ENCODE results near the gene EPHA1.

The EPHA1 gene

DNA sequence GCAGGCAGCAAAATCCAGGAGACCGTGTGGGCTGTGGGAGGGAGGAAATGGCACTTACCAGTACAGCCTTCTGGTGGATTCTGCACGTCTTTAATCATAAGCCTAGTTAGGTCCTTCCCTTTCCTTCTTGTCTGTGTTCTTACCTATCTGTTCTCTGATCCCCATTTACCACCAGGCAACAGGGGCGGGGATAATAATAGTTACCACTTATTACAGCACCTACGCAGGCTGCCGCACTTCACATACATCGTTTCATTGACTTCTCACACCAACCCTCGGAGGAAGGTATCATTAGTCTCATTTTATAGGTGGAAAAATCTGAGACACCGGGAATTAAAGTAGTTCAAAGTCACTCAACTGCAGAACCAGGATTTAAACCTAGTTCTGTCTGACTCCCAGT, 4.5 kb upstream of the EPHA1 start:
- DNase-seq (ENCODE audit: low read depth, low spot score): no peak
- in situ Hi-C loops (cut with HindIII; ENCODE audit: low sequenced_read_pairs): no loop called here
- H3K4me3 ChIP-seq (ENCODE audit: low read depth, low read length): no peak overlapping the region
- TF ChIP-seq, protein P1, sequence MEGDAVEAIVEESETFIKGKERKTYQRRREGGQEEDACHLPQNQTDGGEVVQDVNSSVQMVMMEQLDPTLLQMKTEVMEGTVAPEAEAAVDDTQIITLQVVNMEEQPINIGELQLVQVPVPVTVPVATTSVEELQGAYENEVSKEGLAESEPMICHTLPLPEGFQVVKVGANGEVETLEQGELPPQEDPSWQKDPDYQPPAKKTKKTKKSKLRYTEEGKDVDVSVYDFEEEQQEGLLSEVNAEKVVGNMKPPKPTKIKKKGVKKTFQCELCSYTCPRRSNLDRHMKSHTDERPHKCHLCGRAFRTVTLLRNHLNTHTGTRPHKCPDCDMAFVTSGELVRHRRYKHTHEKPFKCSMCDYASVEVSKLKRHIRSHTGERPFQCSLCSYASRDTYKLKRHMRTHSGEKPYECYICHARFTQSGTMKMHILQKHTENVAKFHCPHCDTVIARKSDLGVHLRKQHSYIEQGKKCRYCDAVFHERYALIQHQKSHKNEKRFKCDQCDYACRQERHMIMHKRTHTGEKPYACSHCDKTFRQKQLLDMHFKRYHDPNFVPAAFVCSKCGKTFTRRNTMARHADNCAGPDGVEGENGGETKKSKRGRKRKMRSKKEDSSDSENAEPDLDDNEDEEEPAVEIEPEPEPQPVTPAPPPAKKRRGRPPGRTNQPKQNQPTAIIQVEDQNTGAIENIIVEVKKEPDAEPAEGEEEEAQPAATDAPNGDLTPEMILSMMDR (IDR thresholded peaks at IDR 0.05; ENCODE audit: low read depth, low read length): no peak

DNA sequence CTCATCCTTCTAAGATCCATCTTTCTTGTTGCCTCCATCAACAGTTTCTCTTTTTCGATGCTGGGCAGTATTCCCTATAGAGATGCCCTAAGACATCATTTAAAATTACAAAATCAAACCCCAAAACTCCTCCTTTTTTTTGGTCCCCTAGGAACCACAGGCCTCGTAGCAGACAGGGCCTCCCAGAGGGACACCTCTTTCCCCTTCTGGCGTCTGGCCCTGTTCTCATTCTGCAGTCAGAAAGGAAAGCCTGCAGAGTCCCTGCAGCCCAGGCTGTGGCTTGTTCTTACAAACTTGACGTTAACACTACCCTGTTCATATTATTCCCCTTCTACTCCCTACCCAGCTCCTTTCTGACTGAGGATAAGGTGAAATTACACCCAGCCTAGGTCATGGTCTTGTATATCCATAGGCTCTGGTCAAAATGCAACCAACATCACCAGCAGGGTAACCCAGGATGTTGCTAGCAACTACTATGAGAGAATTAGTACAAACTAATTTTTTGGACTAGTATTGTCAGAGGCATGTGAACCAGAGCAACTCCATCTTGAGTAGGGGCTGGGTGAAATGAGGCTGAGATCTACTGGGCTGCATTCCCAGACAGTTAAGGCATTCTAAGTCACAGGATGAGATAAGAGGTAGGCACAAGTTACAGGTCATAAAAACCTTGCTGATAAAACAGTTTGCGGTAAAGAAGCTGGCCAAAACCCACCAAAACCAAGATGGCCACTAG, 3.5 kb upstream of the EPHA1 start:
- H3K4me3 ChIP-seq (ENCODE audit: low read depth, low read length): no peak overlapping the region
- no peak for DNase-seq (ENCODE audit: low read depth, low spot score)
- in situ Hi-C loops (cut with HindIII; ENCODE audit: low sequenced_read_pairs): no loop called here
- TF ChIP-seq, protein P1 (IDR thresholded peaks at IDR 0.05; ENCODE audit: low read depth, low read length): no peak

DNA sequence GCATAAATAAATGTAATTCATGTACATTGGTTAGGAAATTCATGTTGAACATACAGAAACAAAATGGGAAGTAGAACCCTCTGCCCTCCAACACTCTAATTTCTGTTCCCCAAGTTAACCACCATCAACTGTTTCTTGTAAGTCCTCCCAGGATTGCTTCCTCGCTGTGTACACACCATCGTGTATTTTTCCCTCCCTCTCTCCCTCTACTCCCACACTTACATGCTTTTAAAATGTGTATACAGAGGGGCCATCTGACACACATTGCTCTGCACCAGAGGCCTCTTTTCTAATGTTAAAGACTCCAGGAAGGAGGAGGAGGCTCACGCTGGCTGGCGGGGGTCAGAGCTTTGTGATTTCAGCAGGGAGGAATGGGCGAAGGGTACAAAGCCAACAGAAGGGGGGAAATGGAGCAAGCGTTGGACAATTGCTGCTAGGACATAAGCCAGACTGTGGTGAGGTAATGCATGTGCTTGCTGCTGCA, 1.9 kb upstream of the EPHA1 start:
- DNase-seq (ENCODE audit: low read depth, low spot score): no peak
- no peak overlapping the region for H3K4me3 ChIP-seq (ENCODE audit: low read depth, low read length)
- in situ Hi-C loops (cut with HindIII; ENCODE audit: low sequenced_read_pairs): no loop called here
- TF ChIP-seq, protein P1 (IDR thresholded peaks at IDR 0.05; ENCODE audit: low read depth, low read length): no peak

DNA sequence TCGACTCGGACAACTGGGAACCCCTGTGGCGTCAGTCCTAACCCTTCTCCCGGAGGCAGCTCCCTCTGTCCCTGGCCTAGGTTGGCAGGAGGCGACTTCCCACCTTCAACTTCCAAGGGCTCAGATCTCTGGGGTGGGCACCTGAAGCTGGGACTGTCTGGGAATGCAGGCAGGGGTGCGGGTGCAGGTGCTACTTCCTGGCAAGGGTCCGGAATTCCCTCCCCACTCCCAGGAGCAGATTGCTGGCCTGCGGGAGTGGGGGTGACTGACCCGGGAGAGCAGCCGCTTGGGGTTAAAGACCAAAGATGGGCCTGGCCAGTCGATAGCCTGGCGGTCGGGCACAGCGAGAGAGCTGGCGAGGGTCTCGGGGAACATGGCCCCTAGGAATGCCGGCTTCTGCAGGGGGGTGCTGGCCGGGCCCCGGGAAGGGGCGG, 387 bp downstream of the EPHA1 start:
- no peak overlapping the region for H3K4me3 ChIP-seq (ENCODE audit: low read depth, low read length)
- no peak for DNase-seq (ENCODE audit: low read depth, low spot score)
- in situ Hi-C loops (cut with HindIII; ENCODE audit: low sequenced_read_pairs): no loop called here
- TF ChIP-seq, protein P1 (IDR thresholded peaks at IDR 0.05; ENCODE audit: low read depth, low read length): no peak

DNA sequence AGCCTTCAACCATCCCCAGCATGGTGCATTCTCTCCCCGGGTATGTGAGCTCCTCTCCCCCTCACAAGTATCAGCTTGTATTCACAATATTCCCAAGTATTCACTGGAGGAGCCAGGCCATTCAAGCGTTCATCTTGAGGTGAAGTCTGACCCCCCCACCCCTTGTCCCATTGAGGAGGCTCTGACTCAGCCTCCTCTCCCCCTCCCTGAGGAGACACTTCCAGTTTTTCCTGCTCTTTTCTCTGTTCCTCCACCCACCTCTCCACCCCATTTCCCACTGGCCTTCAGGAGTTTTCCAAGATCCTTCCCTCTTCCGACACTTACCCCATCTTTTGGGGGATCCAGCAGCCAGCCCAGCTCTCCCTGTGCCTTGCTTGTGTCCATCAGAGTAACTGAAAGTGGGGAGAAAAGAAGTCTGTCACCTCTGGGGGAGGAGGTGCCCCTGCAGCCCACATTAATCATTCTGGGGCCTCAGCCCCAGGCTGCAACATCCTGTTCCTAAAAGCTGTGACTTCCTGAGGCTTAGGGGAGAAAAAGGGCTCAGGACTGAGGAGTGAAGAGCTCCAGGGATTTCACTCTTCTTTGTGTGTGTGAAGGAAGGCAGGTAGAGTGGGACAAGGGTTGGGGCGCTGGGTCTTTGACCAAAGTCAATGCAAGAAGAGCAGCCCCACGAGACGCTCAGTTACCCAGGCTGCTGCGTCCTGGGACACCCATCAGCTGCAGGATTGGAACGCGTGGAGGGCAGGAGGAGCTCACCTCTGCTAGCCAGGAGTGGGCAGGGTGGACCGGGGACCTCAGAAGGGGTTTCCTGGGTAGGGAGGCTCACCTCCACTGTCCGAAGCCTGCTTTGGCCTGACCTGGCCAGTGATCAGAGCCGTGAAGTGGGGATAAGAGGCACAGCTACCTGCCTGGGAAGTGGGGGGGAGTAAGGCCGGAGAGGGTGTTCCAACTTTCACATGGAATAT, 1.1 kb downstream of the EPHA1 start:
- DNase-seq (ENCODE audit: low read depth, low spot score): no peak
- TF ChIP-seq, protein P1 (IDR thresholded peaks at IDR 0.05; ENCODE audit: low read depth, low read length): no peak
- H3K4me3 ChIP-seq (ENCODE audit: low read depth, low read length): no peak overlapping the region
- in situ Hi-C loops (cut with HindIII; ENCODE audit: low sequenced_read_pairs): no loop called here

DNA sequence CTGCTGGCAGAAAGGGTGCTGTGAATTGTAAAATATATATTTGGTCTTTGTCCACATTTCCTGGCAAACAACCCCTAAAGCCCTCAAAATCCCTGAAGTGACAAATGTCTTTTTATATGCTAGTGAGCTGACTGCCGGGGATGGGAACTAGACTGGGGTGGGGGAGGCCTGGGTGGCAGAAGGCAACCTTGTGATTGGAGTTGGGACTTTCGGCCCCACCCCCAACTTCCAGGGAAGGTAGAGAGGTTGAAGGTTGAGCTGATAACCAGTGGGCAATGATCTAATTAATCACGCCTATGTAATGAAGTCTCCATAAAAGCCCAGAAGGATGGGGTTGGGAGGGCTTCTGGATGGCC, 2.7 kb downstream of the EPHA1 start:
- in situ Hi-C loops (cut with HindIII; ENCODE audit: low sequenced_read_pairs): no loop called here
- DNase-seq (ENCODE audit: low read depth, low spot score): no peak
- H3K4me3 ChIP-seq (ENCODE audit: low read depth, low read length): no peak overlapping the region
- TF ChIP-seq, protein P1 (IDR thresholded peaks at IDR 0.05; ENCODE audit: low read depth, low read length): no peak
